ENCODE data around the gene EYA2. TPM values are rescaled to one million over a fixed set of nuclear protein-coding genes. Genes with fewer than 3 reads are reported as not detected.

The EYA2 gene
- polyA plus RNA-seq, 2 donors, result 21.5 to 23.6 TPM

GRCh38 chr20:47223896-47224295, 329.3 kb downstream of the EYA2 start:
- WGBS, 2 donors, result 93 to 94% methylated on average over 1 of the region's 1 CpG
- Histone ChIP-seq H3K9me3 (ENCODE audit: control insufficient read depth in 2 of 2, insufficient read depth in 1 of 2, low read depth in 1 of 2, low read length in 1 of 2) (no peaks in the 10 kb centered on the region), H3K27me3 (ENCODE audit: control insufficient read depth in 1 of 2, insufficient read depth in 2 of 2, low read length in 2 of 2) (no peaks in the 10 kb centered on the region), H3K4me3 (ENCODE audit: low read depth in 1 of 2, low read length in 2 of 2) (no peak overlapping the region), H3K27ac (ENCODE audit: low read depth in 2 of 2, low read length in 1 of 2) (no peak overlapping the region), H3K4me1 (ENCODE audit: control insufficient read depth in 2 of 2, insufficient read depth in 2 of 2, low read length in 1 of 2) (no peaks in the 10 kb centered on the region), H3K36me3 (ENCODE audit: control insufficient read depth in 2 of 2, insufficient read depth in 2 of 2, low read length in 1 of 2) (peaks cover 8 to 34% of the 10 kb centered on the region in 2 donors)

GRCh38 chr20:47224300-47224791, 329.7 kb downstream of the EYA2 start:
- H3K36me3 ChIP-seq (ENCODE audit: control insufficient read depth in 2 of 2, insufficient read depth in 2 of 2, low read length in 1 of 2), result peaks cover 8 to 36% of the 10 kb centered on the region in 2 donors
- H3K27ac ChIP-seq (ENCODE audit: low read depth in 2 of 2, low read length in 1 of 2), result no peak overlapping the region
- WGBS, 2 donors, result 93% methylated on average over 11 of the region's 11 CpGs
- no peaks in the 10 kb centered on the region for H3K9me3 ChIP-seq (ENCODE audit: control insufficient read depth in 2 of 2, insufficient read depth in 1 of 2, low read depth in 1 of 2, low read length in 1 of 2)
- no peaks in the 10 kb centered on the region for H3K4me1 ChIP-seq (ENCODE audit: control insufficient read depth in 2 of 2, insufficient read depth in 2 of 2, low read length in 1 of 2)
- H3K27me3 ChIP-seq (ENCODE audit: control insufficient read depth in 1 of 2, insufficient read depth in 2 of 2, low read length in 2 of 2), result no peaks in the 10 kb centered on the region
- H3K4me3 ChIP-seq (ENCODE audit: low read depth in 1 of 2, low read length in 2 of 2), result no peak overlapping the region

DNA sequence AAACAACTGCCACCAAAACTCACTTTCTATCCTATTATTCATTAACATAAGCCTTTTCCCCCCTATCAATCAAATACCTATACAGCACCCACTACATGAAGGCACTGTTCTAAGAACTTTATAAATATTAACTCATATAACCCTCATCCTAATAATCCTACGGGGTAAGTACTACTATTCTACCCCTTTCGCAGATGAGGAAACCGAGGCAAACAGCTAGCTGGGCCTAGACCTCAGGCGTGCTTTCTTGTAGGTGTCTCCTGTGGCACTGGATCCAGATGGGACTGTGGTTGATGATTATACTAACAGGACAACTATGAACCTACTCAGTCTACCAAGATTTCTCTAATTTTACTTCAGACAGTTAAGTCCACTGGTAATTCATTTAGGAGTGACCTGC, 330.2 kb downstream of the EYA2 start:
- Histone ChIP-seq H3K36me3 (ENCODE audit: control insufficient read depth in 2 of 2, insufficient read depth in 2 of 2, low read length in 1 of 2) (peaks cover 8 to 38% of the 10 kb centered on the region in 2 donors), H3K4me3 (ENCODE audit: low read depth in 1 of 2, low read length in 2 of 2) (no peak overlapping the region), H3K27ac (ENCODE audit: low read depth in 2 of 2, low read length in 1 of 2) (no peak overlapping the region), H3K4me1 (ENCODE audit: control insufficient read depth in 2 of 2, insufficient read depth in 2 of 2, low read length in 1 of 2) (no peaks in the 10 kb centered on the region), H3K9me3 (ENCODE audit: control insufficient read depth in 2 of 2, insufficient read depth in 1 of 2, low read depth in 1 of 2, low read length in 1 of 2) (no peaks in the 10 kb centered on the region), H3K27me3 (ENCODE audit: control insufficient read depth in 1 of 2, insufficient read depth in 2 of 2, low read length in 2 of 2) (no peaks in the 10 kb centered on the region)
- 92 to 97% methylated on average over 4 of the region's 4 CpGs for WGBS, 2 donors

- H3K36me3 ChIP-seq (ENCODE audit: control insufficient read depth in 2 of 2, insufficient read depth in 2 of 2, low read length in 1 of 2), result peaks cover 8 to 35% of the 10 kb centered on the region in 2 donors
- H3K27ac ChIP-seq (ENCODE audit: low read depth in 2 of 2, low read length in 1 of 2), result no peak overlapping the region
- no peak overlapping the region for H3K4me3 ChIP-seq (ENCODE audit: low read depth in 1 of 2, low read length in 2 of 2)
- H3K4me1 ChIP-seq (ENCODE audit: control insufficient read depth in 2 of 2, insufficient read depth in 2 of 2, low read length in 1 of 2), result no peaks in the 10 kb centered on the region
- H3K27me3 ChIP-seq (ENCODE audit: control insufficient read depth in 1 of 2, insufficient read depth in 2 of 2, low read length in 2 of 2), result no peaks in the 10 kb centered on the region
- no peaks in the 10 kb centered on the region for H3K9me3 ChIP-seq (ENCODE audit: control insufficient read depth in 2 of 2, insufficient read depth in 1 of 2, low read depth in 1 of 2, low read length in 1 of 2)
- 75 to 92% methylated on average over 1 of the region's 1 CpG for WGBS, 2 donors
Observed at GRCh38 chr20:47225458-47225857, 330.8 kb downstream of the EYA2 start.

GRCh38 chr20:47227119-47227518, 332.5 kb downstream of the EYA2 start:
- no peaks in the 10 kb centered on the region for H3K27me3 ChIP-seq (ENCODE audit: control insufficient read depth in 1 of 2, insufficient read depth in 2 of 2, low read length in 2 of 2)
- H3K27ac ChIP-seq (ENCODE audit: low read depth in 2 of 2, low read length in 1 of 2), result no peak overlapping the region
- no peaks in the 10 kb centered on the region for H3K4me1 ChIP-seq (ENCODE audit: control insufficient read depth in 2 of 2, insufficient read depth in 2 of 2, low read length in 1 of 2)
- no peak overlapping the region for H3K4me3 ChIP-seq (ENCODE audit: low read depth in 1 of 2, low read length in 2 of 2)
- WGBS, 2 donors, result 89 to 94% methylated on average over 7 of the region's 7 CpGs
- peaks cover 4 to 31% of the 10 kb centered on the region in 2 donors for H3K36me3 ChIP-seq (ENCODE audit: control insufficient read depth in 2 of 2, insufficient read depth in 2 of 2, low read length in 1 of 2)
- no peaks in the 10 kb centered on the region for H3K9me3 ChIP-seq (ENCODE audit: control insufficient read depth in 2 of 2, insufficient read depth in 1 of 2, low read depth in 1 of 2, low read length in 1 of 2)

GRCh38 chr20:47227576-47227975, 332.9 kb downstream of the EYA2 start:
- no peaks in the 10 kb centered on the region for H3K27me3 ChIP-seq (ENCODE audit: control insufficient read depth in 1 of 2, insufficient read depth in 2 of 2, low read length in 2 of 2)
- no peak overlapping the region for H3K27ac ChIP-seq (ENCODE audit: low read depth in 2 of 2, low read length in 1 of 2)
- no peaks in the 10 kb centered on the region for H3K4me1 ChIP-seq (ENCODE audit: control insufficient read depth in 2 of 2, insufficient read depth in 2 of 2, low read length in 1 of 2)
- WGBS, 2 donors, result 89 to 93% methylated on average over 9 of the region's 9 CpGs
- H3K9me3 ChIP-seq (ENCODE audit: control insufficient read depth in 2 of 2, insufficient read depth in 1 of 2, low read depth in 1 of 2, low read length in 1 of 2), result no peaks in the 10 kb centered on the region
- no peak overlapping the region for H3K4me3 ChIP-seq (ENCODE audit: low read depth in 1 of 2, low read length in 2 of 2)
- H3K36me3 ChIP-seq (ENCODE audit: control insufficient read depth in 2 of 2, insufficient read depth in 2 of 2, low read length in 1 of 2), result peaks cover 4 to 31% of the 10 kb centered on the region in 2 donors

GRCh38 chr20:47228654-47229053, 334.0 kb downstream of the EYA2 start:
- Histone ChIP-seq H3K27me3 (ENCODE audit: control insufficient read depth in 1 of 2, insufficient read depth in 2 of 2, low read length in 2 of 2) (no peaks in the 10 kb centered on the region), H3K36me3 (ENCODE audit: control insufficient read depth in 2 of 2, insufficient read depth in 2 of 2, low read length in 1 of 2) (peaks cover 4 to 32% of the 10 kb centered on the region in 2 donors), H3K9me3 (ENCODE audit: control insufficient read depth in 2 of 2, insufficient read depth in 1 of 2, low read depth in 1 of 2, low read length in 1 of 2) (no peaks in the 10 kb centered on the region), H3K27ac (ENCODE audit: low read depth in 2 of 2, low read length in 1 of 2) (no peak overlapping the region), H3K4me3 (ENCODE audit: low read depth in 1 of 2, low read length in 2 of 2) (no peak overlapping the region), H3K4me1 (ENCODE audit: control insufficient read depth in 2 of 2, insufficient read depth in 2 of 2, low read length in 1 of 2) (no peaks in the 10 kb centered on the region)
- WGBS, 2 donors, result 75 to 84% methylated on average over 5 of the region's 5 CpGs

DNA sequence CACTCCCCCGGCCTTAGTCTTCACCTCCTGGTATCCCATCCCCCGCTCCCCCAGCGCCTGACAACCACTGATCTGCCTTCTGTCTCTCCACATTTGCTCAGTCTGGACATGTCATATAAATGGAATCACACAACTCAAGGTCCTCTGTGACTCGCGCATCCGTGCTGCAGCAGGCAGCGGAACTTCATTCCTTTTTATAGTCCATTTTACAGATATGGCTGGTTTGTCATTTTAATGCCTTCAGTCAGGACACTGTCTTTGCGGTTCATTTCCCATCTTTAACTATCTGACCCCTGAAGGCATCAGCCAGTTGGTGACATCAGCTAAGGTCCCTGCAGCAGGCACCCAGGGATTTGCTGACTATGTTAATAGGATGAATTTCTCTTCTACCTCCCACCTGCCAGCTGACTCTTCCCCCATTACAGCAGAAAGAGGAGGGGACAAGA, 336.2 kb downstream of the EYA2 start:
- no peaks in the 10 kb centered on the region for H3K9me3 ChIP-seq (ENCODE audit: control insufficient read depth in 2 of 2, insufficient read depth in 1 of 2, low read depth in 1 of 2, low read length in 1 of 2)
- WGBS, 2 donors, result 96 to 97% methylated on average over 8 of the region's 8 CpGs
- peaks cover 4 to 39% of the 10 kb centered on the region in 2 donors for H3K36me3 ChIP-seq (ENCODE audit: control insufficient read depth in 2 of 2, insufficient read depth in 2 of 2, low read length in 1 of 2)
- no peaks in the 10 kb centered on the region for H3K4me1 ChIP-seq (ENCODE audit: control insufficient read depth in 2 of 2, insufficient read depth in 2 of 2, low read length in 1 of 2)
- no peak overlapping the region for H3K27ac ChIP-seq (ENCODE audit: low read depth in 2 of 2, low read length in 1 of 2)
- H3K27me3 ChIP-seq (ENCODE audit: control insufficient read depth in 1 of 2, insufficient read depth in 2 of 2, low read length in 2 of 2), result no peaks in the 10 kb centered on the region
- H3K4me3 ChIP-seq (ENCODE audit: low read depth in 1 of 2, low read length in 2 of 2), result no peak overlapping the region

DNA sequence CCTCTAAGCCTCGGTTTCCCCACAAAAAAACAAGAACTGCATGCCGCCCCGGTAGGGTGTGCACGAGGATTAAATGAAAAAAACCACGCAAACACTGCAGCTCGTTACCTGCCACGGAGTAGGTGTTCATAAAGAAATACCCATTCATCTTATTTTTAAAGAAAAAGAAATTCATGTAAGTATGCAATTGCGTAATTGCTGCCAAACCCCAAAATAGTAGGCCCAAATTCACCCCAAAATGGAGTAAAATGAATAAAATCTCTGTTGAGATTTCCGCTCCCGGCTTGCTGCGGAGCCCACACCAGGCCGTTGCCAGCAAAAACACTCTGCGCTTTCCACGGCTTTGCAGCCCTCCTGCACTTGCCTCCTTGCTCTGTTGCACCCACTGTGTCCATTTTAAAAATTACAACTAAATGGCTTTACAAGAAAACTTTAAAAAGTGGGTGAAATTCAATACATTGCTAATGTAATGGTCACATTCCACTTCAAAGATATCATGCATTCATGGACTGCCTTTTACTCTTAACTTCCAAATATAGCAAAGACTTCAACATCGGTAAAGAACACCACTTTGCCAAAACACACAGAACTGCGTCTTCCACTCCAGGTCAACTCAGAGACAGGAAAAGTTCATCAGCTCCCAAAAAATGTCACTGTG, 336.9 kb downstream of the EYA2 start:
- Histone ChIP-seq H3K27ac (ENCODE audit: low read depth in 2 of 2, low read length in 1 of 2) (no peak overlapping the region), H3K4me1 (ENCODE audit: control insufficient read depth in 2 of 2, insufficient read depth in 2 of 2, low read length in 1 of 2) (no peaks in the 10 kb centered on the region), H3K4me3 (ENCODE audit: low read depth in 1 of 2, low read length in 2 of 2) (no peak overlapping the region), H3K9me3 (ENCODE audit: control insufficient read depth in 2 of 2, insufficient read depth in 1 of 2, low read depth in 1 of 2, low read length in 1 of 2) (no peaks in the 10 kb centered on the region), H3K27me3 (ENCODE audit: control insufficient read depth in 1 of 2, insufficient read depth in 2 of 2, low read length in 2 of 2) (no peaks in the 10 kb centered on the region), H3K36me3 (ENCODE audit: control insufficient read depth in 2 of 2, insufficient read depth in 2 of 2, low read length in 1 of 2) (peaks cover 3 to 41% of the 10 kb centered on the region in 2 donors)
- WGBS, 2 donors, result 88 to 91% methylated on average over 16 of the region's 16 CpGs

DNA sequence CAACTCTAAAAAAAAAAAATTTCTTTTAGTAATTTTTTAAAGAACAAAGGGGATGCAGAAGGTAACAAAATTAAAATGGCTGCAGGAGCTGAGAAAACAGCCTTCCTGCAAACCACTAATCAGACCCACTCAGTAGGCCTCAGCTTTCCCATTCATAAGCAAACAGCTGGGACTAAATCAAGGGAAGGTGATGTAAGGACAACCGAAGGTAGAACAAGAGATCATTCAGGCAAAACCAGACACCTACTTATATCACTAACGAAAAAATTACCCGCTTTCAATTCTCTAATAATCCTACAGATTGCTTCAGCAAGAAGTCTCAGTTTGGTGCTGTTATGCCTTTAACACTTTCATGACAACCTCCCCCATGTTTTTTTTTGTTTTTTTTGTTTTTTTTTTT, 337.9 kb downstream of the EYA2 start:
- Histone ChIP-seq H3K4me3 (ENCODE audit: low read depth in 1 of 2, low read length in 2 of 2) (no peak overlapping the region), H3K36me3 (ENCODE audit: control insufficient read depth in 2 of 2, insufficient read depth in 2 of 2, low read length in 1 of 2) (peaks cover 0 to 39% of the 10 kb centered on the region in 2 donors), H3K27ac (ENCODE audit: low read depth in 2 of 2, low read length in 1 of 2) (no peak overlapping the region), H3K4me1 (ENCODE audit: control insufficient read depth in 2 of 2, insufficient read depth in 2 of 2, low read length in 1 of 2) (no peaks in the 10 kb centered on the region), H3K27me3 (ENCODE audit: control insufficient read depth in 1 of 2, insufficient read depth in 2 of 2, low read length in 2 of 2) (no peaks in the 10 kb centered on the region), H3K9me3 (ENCODE audit: control insufficient read depth in 2 of 2, insufficient read depth in 1 of 2, low read depth in 1 of 2, low read length in 1 of 2) (no peaks in the 10 kb centered on the region)
- WGBS, 2 donors, result 96 to 97% methylated on average over 3 of the region's 3 CpGs

All from esophagus (tissue), 2 donors.